Measurements from ENCODE around the gene HSPA9.
A peak's percentile ranks its signal among the peaks of the same experiment; 100 is the strongest.

HSPA9 gene

GRCh38 chr5:138575194-138576015, at the start of gene HSPA9:
HSPA9 (minus strand) TSS chr5:138575401; CDS start chr5:138575318, 83 bp downstream.
- DNase-seq, result peak; percentile 95 to 99 (median 98)

- DNase-seq, result no peak
Observed at GRCh38 chr5:138623053-138623452, 47.9 kb upstream of the HSPA9 start.

GRCh38 chr5:138622051-138622450, 46.9 kb upstream of the HSPA9 start:
- DNase-seq, result no peak

GRCh38 chr5:138620663-138621224, 45.5 kb upstream of the HSPA9 start:
- no peak for DNase-seq

GRCh38 chr5:138616508-138616907, 41.3 kb upstream of the HSPA9 start:
- no peak for DNase-seq

- no peak for DNase-seq
Observed at GRCh38 chr5:138615461-138615860, 40.3 kb upstream of the HSPA9 start.

GRCh38 chr5:138611678-138612218, 36.5 kb upstream of the HSPA9 start:
- no peak for DNase-seq

GRCh38 chr5:138610918-138611677, 35.9 kb upstream of the HSPA9 start:
- peak in 2 of 3 experiments; percentile 35 to 77 for DNase-seq

- peak in 1 of 3 experiments; percentile 17 for DNase-seq
Observed at GRCh38 chr5:138610415-138610917, 35.3 kb upstream of the HSPA9 start.

GRCh38 chr5:138606378-138607064, 31.3 kb upstream of the HSPA9 start:
- DNase-seq, result peak in 1 of 3 experiments; percentile 9

- DNase-seq, result peak in 1 of 3 experiments; percentile 4
Observed at GRCh38 chr5:138605254-138605972, 30.2 kb upstream of the HSPA9 start.

GRCh38 chr5:138604176-138604785, 29.1 kb upstream of the HSPA9 start:
- DNase-seq, result no peak

- DNase-seq, result no peak
Observed at GRCh38 chr5:138603249-138603920, 28.2 kb upstream of the HSPA9 start.

GRCh38 chr5:138602371-138603000, 27.3 kb upstream of the HSPA9 start:
- DNase-seq, result no peak

- DNase-seq, result no peak
Observed at GRCh38 chr5:138601444-138601843, 26.2 kb upstream of the HSPA9 start.

GRCh38 chr5:138600446-138600845, 25.2 kb upstream of the HSPA9 start:
- no peak for DNase-seq

- DNase-seq, result no peak
Observed at GRCh38 chr5:138597661-138598400, 22.6 kb upstream of the HSPA9 start.

GRCh38 chr5:138596105-138596881, 21.1 kb upstream of the HSPA9 start:
- no peak for DNase-seq
